K562 (cell line): ENCODE data around the gene PHLDB3. TPM values are rescaled to one million over a fixed set of nuclear protein-coding genes. Genes with fewer than 3 reads are reported as not detected.
A peak's percentile ranks its signal among the peaks of the same experiment; 100 is the strongest.

ENCODE experiments used
- FUS ChIP-seq: fragments of 200-400 bp; formaldehyde crosslinking; optimal IDR thresholded peaks from 2 replicates; pipeline ENCODE3; 2017; ENCODE audit warnings: low read depth, low read length
- PHF8 ChIP-seq: fragments of 200-600 bp; sonication (generic); IDR thresholded peaks from 2 replicates; pipeline ENCODE4 v1.6.1; 2012; ENCODE audit warnings: mixed run types, mild to moderate bottlenecking, inconsistent platforms, low read length, moderate library complexity, borderline replicate concordance
- ZKSCAN3 ChIP-seq: fragments of 250-450 bp; sonication (Bioruptor Pico); IDR thresholded peaks from 2 replicates; pipeline ENCODE4 v1.4.0; 2020
- ZNF75A ChIP-seq: fragments of 450-650 bp; formaldehyde crosslinking; IDR thresholded peaks from 2 replicates; pipeline ENCODE4 v1.4.0; 2020; ENCODE audit warnings: mild to moderate bottlenecking
- ZNF778 ChIP-seq: fragments of 450-650 bp; formaldehyde crosslinking; IDR thresholded peaks from 2 replicates; pipeline ENCODE4 v1.4.0; 2020; ENCODE audit warnings: mild to moderate bottlenecking, moderate library complexity
- polyA plus RNA-seq, 8 experiments: library from polyadenylated mRNA; depleted of rRNA in 4 of 8; stranded (reverse) in 5 of 8; unstranded in 3 of 8; fragments of >200 nt; fragmentation: Nextera tagmentation in 2 of 8; fragmentation: Illumina TruSeq in 1 of 8; extraction: Ambion mirVana in 2 of 8; extraction: Trizol in 1 of 8; gene quantifications; 2 replicates each; pipeline versions ENCODE4 v1.2.1 to v1.2.3, GENCODE V29; 2011 to 2014; ENCODE audit warnings: inconsistent platforms in 1 of 8, missing spikeins in 1 of 8
- total RNA-seq, 7 experiments: library from RNA; depleted of rRNA in 6 of 7; stranded (reverse); fragments of >200 nt in 6 of 7; fragmentation: Illumina TruSeq in 2 of 7; extraction: Trizol in 2 of 7; gene quantifications; 2 replicates each; pipeline versions ENCODE4 v1.2.1 to v1.2.3, GENCODE V29; 2011 to 2021; ENCODE audit warnings: low replicate concordance in 1 of 7
- TF ChIP-seq, protein P1 (sequence below): fragments of 250-450 bp; sonication (Bioruptor Pico); IDR thresholded peaks from 2 replicates; pipeline ENCODE4 v1.8.0; 2022; ENCODE audit warnings: inconsistent platforms, mild to moderate bottlenecking, moderate library complexity, borderline replicate concordance
- TF ChIP-seq, protein P2 (sequence below): fragments of 450-650 bp; IDR thresholded peaks from 2 replicates; pipeline ENCODE4 v1.7.1; 2018; ENCODE audit warnings: mild to moderate bottlenecking, low read depth; ENCODE audit not compliant: partially characterized antibody
- TF ChIP-seq, protein P3 (sequence below): fragments of 450-650 bp; IDR thresholded peaks from 2 replicates; pipeline ENCODE4 v1.6.1; 2018; ENCODE audit not compliant: partially characterized antibody

Gene PHLDB3
- total and polyA plus RNA-seq, 9 of the 15 experiments (the other 6 are each of a cell fraction or from before 2014, with no cell fraction given) = 0.04 to 23.5 (median 3.9) TPM

DNA sequence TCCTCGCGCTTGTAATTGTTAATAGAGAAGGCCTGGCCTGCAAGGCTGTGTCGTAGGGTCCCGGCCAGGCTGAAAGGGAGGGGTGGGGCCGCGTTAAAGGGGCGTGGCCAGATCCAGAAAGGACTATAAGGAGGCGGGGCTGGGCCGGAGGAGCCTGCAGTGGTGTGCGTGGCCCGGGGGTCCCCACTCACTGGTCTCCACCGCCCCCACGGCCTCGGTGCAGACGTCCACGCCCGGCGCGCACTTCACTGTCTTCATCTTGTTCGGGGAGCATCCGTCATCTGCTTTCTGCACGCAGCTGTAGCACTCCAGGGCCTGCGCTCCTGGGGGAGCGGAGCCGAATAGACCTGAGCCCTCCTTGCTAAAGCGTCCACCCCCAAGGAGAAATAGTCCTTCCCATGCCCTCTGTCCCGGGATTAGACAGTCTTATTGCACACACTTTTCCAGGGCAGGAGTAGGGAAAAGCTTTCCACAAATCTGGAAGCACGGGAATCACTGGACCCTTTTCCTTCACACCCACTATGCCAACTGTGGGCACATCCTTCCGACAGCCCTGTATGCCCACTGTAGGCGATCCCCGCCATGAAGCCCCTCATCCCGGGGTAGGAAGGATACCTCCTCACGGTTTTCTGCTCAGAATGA lies 40.3 kb downstream of the PHLDB3 start (continued):
- TF ChIP-seq FUS (no peak), ZKSCAN3 (CRISPR knock-in tag) (no peak), ZNF75A (CRISPR knock-in tag) (peak; percentile 86), ZNF778 (no peak), PHF8 (peak; percentile 17; the same call in 1 of the 2 replicates)
- TF ChIP-seq, protein P1, sequence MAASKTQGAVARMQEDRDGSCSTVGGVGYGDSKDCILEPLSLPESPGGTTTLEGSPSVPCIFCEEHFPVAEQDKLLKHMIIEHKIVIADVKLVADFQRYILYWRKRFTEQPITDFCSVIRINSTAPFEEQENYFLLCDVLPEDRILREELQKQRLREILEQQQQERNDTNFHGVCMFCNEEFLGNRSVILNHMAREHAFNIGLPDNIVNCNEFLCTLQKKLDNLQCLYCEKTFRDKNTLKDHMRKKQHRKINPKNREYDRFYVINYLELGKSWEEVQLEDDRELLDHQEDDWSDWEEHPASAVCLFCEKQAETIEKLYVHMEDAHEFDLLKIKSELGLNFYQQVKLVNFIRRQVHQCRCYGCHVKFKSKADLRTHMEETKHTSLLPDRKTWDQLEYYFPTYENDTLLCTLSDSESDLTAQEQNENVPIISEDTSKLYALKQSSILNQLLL (CRISPR knock-in tag) = no peak
- TF ChIP-seq, protein P2, sequence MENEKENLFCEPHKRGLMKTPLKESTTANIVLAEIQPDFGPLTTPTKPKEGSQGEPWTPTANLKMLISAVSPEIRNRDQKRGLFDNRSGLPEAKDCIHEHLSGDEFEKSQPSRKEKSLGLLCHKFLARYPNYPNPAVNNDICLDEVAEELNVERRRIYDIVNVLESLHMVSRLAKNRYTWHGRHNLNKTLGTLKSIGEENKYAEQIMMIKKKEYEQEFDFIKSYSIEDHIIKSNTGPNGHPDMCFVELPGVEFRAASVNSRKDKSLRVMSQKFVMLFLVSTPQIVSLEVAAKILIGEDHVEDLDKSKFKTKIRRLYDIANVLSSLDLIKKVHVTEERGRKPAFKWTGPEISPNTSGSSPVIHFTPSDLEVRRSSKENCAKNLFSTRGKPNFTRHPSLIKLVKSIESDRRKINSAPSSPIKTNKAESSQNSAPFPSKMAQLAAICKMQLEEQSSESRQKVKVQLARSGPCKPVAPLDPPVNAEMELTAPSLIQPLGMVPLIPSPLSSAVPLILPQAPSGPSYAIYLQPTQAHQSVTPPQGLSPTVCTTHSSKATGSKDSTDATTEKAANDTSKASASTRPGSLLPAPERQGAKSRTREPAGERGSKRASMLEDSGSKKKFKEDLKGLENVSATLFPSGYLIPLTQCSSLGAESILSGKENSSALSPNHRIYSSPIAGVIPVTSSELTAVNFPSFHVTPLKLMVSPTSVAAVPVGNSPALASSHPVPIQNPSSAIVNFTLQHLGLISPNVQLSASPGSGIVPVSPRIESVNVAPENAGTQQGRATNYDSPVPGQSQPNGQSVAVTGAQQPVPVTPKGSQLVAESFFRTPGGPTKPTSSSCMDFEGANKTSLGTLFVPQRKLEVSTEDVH = no peak
- TF ChIP-seq, protein P3, sequence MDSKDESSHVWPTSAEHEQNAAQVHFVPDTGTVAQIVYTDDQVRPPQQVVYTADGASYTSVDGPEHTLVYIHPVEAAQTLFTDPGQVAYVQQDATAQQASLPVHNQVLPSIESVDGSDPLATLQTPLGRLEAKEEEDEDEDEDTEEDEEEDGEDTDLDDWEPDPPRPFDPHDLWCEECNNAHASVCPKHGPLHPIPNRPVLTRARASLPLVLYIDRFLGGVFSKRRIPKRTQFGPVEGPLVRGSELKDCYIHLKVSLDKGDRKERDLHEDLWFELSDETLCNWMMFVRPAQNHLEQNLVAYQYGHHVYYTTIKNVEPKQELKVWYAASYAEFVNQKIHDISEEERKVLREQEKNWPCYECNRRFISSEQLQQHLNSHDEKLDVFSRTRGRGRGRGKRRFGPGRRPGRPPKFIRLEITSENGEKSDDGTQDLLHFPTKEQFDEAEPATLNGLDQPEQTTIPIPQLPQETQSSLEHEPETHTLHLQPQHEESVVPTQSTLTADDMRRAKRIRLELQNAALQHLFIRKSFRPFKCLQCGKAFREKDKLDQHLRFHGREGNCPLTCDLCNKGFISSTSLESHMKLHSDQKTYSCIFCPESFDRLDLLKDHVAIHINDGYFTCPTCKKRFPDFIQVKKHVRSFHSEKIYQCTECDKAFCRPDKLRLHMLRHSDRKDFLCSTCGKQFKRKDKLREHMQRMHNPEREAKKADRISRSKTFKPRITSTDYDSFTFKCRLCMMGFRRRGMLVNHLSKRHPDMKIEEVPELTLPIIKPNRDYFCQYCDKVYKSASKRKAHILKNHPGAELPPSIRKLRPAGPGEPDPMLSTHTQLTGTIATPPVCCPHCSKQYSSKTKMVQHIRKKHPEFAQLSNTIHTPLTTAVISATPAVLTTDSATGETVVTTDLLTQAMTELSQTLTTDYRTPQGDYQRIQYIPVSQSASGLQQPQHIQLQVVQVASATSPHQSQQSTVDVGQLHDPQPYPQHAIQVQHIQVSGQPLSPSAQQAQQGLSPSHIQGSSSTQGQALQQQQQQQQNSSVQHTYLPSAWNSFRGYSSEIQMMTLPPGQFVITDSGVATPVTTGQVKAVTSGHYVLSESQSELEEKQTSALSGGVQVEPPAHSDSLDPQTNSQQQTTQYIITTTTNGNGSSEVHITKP = peak; percentile 74
